ENCODE measurements around the gene IL23A. TPM values are rescaled to one million over a fixed set of nuclear protein-coding genes. Genes with fewer than 3 reads are reported as not detected.

The IL23A gene
- total RNA-seq (10 to 100 TPM; 44.9 to 49.8 TPM), total RNA-seq (20.2 to 99.1 reads per million in 2 donors)

- no peaks in the 10 kb centered on the region for H3K9me3 ChIP-seq (ENCODE audit: control insufficient read depth, low read length, poor library complexity, severe bottlenecking)
- H3K4me3 Mint-ChIP-seq: peak within 1 kb of the TSS; percentile 91
- no peaks in the 10 kb centered on the region for H3K27me3 Mint-ChIP-seq
- peak; percentile 81 for ATAC-seq
- DNase-seq: peak; percentile 64 to 86 (median 72)
- peak within 1 kb of the TSS; percentile 100 for H3K27ac Mint-ChIP-seq
- H3K4me1 Mint-ChIP-seq: peaks cover 45% of the 10 kb centered on the region
- H3K36me3 Mint-ChIP-seq (ENCODE audit: low read depth): peaks cover 8% of the 10 kb centered on the region
Measured at GRCh38 chr12:56338308-56339157, at the start of gene IL23A. Gene IL23A (plus strand): TSS chr12:56338884. CDS start chr12:56339045, 161 bp downstream.

GRCh38 chr12:56293795-56294194, 44.9 kb upstream of the IL23A start:
- H3K36me3 Mint-ChIP-seq (ENCODE audit: low read depth): peaks cover 2% of the 10 kb centered on the region
- no peaks in the 10 kb centered on the region for H3K9me3 ChIP-seq (ENCODE audit: control insufficient read depth, low read length, poor library complexity, severe bottlenecking)
- no peaks in the 10 kb centered on the region for H3K27me3 Mint-ChIP-seq
- H3K27ac Mint-ChIP-seq: peak overlapping the region; percentile 9
- H3K4me1 Mint-ChIP-seq: peaks cover 32% of the 10 kb centered on the region
- no peak for ATAC-seq
- peak overlapping the region; percentile 15 for H3K4me3 Mint-ChIP-seq
- no peak for DNase-seq

GRCh38 chr12:56296295-56296694, 42.4 kb upstream of the IL23A start:
- ATAC-seq (no peak), DNase-seq (no peak)
- H3K9me3 ChIP-seq (ENCODE audit: control insufficient read depth, low read length, poor library complexity, severe bottlenecking): no peaks in the 10 kb centered on the region
- Mint-ChIP-seq H3K4me1 (peaks cover 40% of the 10 kb centered on the region), H3K27me3 (no peaks in the 10 kb centered on the region), H3K27ac (no peak overlapping the region), H3K36me3 (ENCODE audit: low read depth) (peaks cover under 1% of the 10 kb centered on the region), H3K4me3 (no peak overlapping the region)

GRCh38 chr12:56297400-56297799, 41.3 kb upstream of the IL23A start:
- peaks cover 42% of the 10 kb centered on the region for H3K4me1 Mint-ChIP-seq
- peak overlapping the region; percentile 47 for H3K4me3 Mint-ChIP-seq
- DNase-seq (no peak), ATAC-seq (no peak)
- no peaks in the 10 kb centered on the region for H3K9me3 ChIP-seq (ENCODE audit: control insufficient read depth, low read length, poor library complexity, severe bottlenecking)
- no peaks in the 10 kb centered on the region for H3K36me3 Mint-ChIP-seq (ENCODE audit: low read depth)
- H3K27me3 Mint-ChIP-seq: no peaks in the 10 kb centered on the region
- H3K27ac Mint-ChIP-seq: peak overlapping the region; percentile 94

- H3K36me3 Mint-ChIP-seq (ENCODE audit: low read depth): no peaks in the 10 kb centered on the region
- H3K4me1 Mint-ChIP-seq: peaks cover 39% of the 10 kb centered on the region
- H3K4me3 Mint-ChIP-seq: peak overlapping the region; percentile 94
- ATAC-seq (no peak), DNase-seq (no peak)
- H3K27me3 Mint-ChIP-seq: no peaks in the 10 kb centered on the region
- peak overlapping the region; percentile 94 for H3K27ac Mint-ChIP-seq
- H3K9me3 ChIP-seq (ENCODE audit: control insufficient read depth, low read length, poor library complexity, severe bottlenecking): no peaks in the 10 kb centered on the region
Measured at GRCh38 chr12:56298828-56299227, 39.9 kb upstream of the IL23A start.

- H3K4me1 Mint-ChIP-seq: peaks cover 39% of the 10 kb centered on the region
- ATAC-seq (peak; percentile 4), DNase-seq (no peak)
- no peaks in the 10 kb centered on the region for H3K36me3 Mint-ChIP-seq (ENCODE audit: low read depth)
- no peaks in the 10 kb centered on the region for H3K9me3 ChIP-seq (ENCODE audit: control insufficient read depth, low read length, poor library complexity, severe bottlenecking)
- H3K27me3 Mint-ChIP-seq: no peaks in the 10 kb centered on the region
- peak overlapping the region; percentile 94 for H3K4me3 Mint-ChIP-seq
- peak overlapping the region; percentile 94 for H3K27ac Mint-ChIP-seq
Measured at GRCh38 chr12:56299308-56299852, 39.3 kb upstream of the IL23A start.

- H3K27me3 Mint-ChIP-seq: no peaks in the 10 kb centered on the region
- peak within 1 kb of the TSS; percentile 94 for H3K27ac Mint-ChIP-seq
- H3K9me3 ChIP-seq (ENCODE audit: control insufficient read depth, low read length, poor library complexity, severe bottlenecking): no peaks in the 10 kb centered on the region
- peak; percentile 98 to 99 (median 98) for DNase-seq
- peak within 1 kb of the TSS; percentile 94 for H3K4me3 Mint-ChIP-seq
- H3K36me3 Mint-ChIP-seq (ENCODE audit: low read depth): no peaks in the 10 kb centered on the region
- peak; percentile 95 for ATAC-seq
- H3K4me1 Mint-ChIP-seq: peaks cover 41% of the 10 kb centered on the region
Measured at GRCh38 chr12:56299853-56300643, 38.6 kb upstream of the IL23A start, which contains the start of gene CS. Gene CS (minus strand): TSS chr12:56300330. CDS start chr12:56300201, 129 bp downstream.

GRCh38 chr12:56300644-56301464, 37.8 kb upstream of the IL23A start:
- Mint-ChIP-seq H3K27ac (peak overlapping the region; percentile 94), H3K4me1 (peaks cover 43% of the 10 kb centered on the region), H3K4me3 (peak overlapping the region; percentile 94), H3K36me3 (ENCODE audit: low read depth) (no peaks in the 10 kb centered on the region), H3K27me3 (no peaks in the 10 kb centered on the region)
- no peaks in the 10 kb centered on the region for H3K9me3 ChIP-seq (ENCODE audit: control insufficient read depth, low read length, poor library complexity, severe bottlenecking)
- DNase-seq (peak in 1 of 3 donors; percentile 9), ATAC-seq (no peak)

GRCh38 chr12:56304276-56304675, 34.4 kb upstream of the IL23A start:
- no peaks in the 10 kb centered on the region for H3K9me3 ChIP-seq (ENCODE audit: control insufficient read depth, low read length, poor library complexity, severe bottlenecking)
- DNase-seq (no peak), ATAC-seq (no peak)
- H3K36me3 Mint-ChIP-seq (ENCODE audit: low read depth): no peaks in the 10 kb centered on the region
- peaks cover 23% of the 10 kb centered on the region for H3K4me1 Mint-ChIP-seq
- H3K27me3 Mint-ChIP-seq: no peaks in the 10 kb centered on the region
- H3K27ac Mint-ChIP-seq: no peak overlapping the region
- no peak overlapping the region for H3K4me3 Mint-ChIP-seq

- H3K9me3 ChIP-seq (ENCODE audit: control insufficient read depth, low read length, poor library complexity, severe bottlenecking): no peaks in the 10 kb centered on the region
- no peak overlapping the region for H3K4me3 Mint-ChIP-seq
- DNase-seq (no peak), ATAC-seq (no peak)
- H3K27ac Mint-ChIP-seq: no peak overlapping the region
- peaks cover 21% of the 10 kb centered on the region for H3K4me1 Mint-ChIP-seq
- H3K27me3 Mint-ChIP-seq: no peaks in the 10 kb centered on the region
- H3K36me3 Mint-ChIP-seq (ENCODE audit: low read depth): peaks cover 3% of the 10 kb centered on the region
Measured at GRCh38 chr12:56304872-56305590, 33.7 kb upstream of the IL23A start.

GRCh38 chr12:56307221-56307965, 31.3 kb upstream of the IL23A start:
- DNase-seq (no peak), ATAC-seq (no peak)
- Mint-ChIP-seq H3K27me3 (no peaks in the 10 kb centered on the region), H3K4me3 (no peak overlapping the region), H3K27ac (no peak overlapping the region), H3K4me1 (peaks cover 4% of the 10 kb centered on the region), H3K36me3 (ENCODE audit: low read depth) (peaks cover 3% of the 10 kb centered on the region)
- no peaks in the 10 kb centered on the region for H3K9me3 ChIP-seq (ENCODE audit: control insufficient read depth, low read length, poor library complexity, severe bottlenecking)

Measured in T-helper 17 cell (primary cell).